GM18951 (cell line): Measurements from ENCODE around the gene PLB1.

Experiments used
- POLR2A ChIP-seq: IDR thresholded peaks from 4 replicates; pipeline ENCODE4 v1.6.1; 2011; ENCODE audit warnings: mild to moderate bottlenecking; ENCODE audit not compliant: insufficient read length, insufficient read depth; ENCODE audit errors: extremely low read depth
- in situ Hi-C: fragments of 300-500 bp; cut with MboI; formaldehyde crosslinking; loops from one replicate; pipeline ENCODE4 v1.12.0; 2022; ENCODE audit warnings: low sequenced_read_pairs, mixed read lengths, inconsistent platforms; ENCODE audit not compliant: unreplicated experiment

The PLB1 gene

GRCh38 chr2:28620291-28620793 is 124.5 kb downstream of the PLB1 start:
- in situ Hi-C loops = no loop called here
- no peak for TF ChIP-seq POLR2A

- no peak for TF ChIP-seq POLR2A
- in situ Hi-C loops = no loop called here
These were observed 124.9 kb downstream of the PLB1 start for GRCh38 chr2:28620801-28621171.

DNA sequence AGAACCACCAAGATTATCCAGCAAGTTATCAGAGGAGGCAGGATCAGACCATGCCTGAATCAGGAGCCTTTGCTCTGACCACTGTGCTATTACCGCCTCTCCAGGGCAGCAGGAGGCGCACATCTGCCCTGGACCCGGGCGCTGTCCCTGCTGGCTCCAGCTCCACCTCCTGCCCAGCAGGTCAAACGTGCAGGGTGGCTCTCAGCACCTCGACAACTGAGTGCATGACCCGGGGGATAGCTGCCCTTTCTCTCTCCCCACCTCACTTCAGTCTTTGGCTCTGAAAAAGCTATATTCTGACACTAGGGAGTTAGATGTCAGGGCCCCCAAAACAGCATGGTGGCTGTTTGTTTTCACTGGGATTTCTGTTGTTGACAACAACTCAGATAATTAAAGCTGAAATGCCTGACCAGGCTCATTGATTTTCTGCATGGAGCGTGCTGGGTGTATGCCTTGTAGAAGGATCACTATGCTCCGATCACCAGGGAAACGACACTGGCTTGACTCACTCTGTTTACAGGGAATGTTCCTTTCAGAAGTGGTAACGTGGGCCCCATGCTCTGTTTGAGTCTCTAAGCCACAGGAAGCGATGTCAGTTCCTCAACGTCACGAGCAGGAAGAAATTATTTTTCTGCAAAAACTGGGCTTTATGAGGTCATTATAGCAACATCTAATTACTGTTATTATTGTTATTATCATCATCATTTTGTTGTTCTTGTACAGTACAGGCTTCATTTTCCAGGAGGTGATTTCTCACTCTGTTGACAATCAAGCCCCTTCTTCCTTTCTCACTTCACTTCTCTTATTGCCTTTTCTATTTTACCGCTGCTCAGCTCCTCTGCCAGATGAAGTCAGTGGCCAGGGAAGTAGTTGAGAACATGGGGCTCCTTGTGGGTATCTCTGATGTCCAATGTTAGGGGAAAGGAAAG is 125.6 kb downstream of the PLB1 start:
- in situ Hi-C loops = no loop called here
- no peak for TF ChIP-seq POLR2A

GRCh38 chr2:28622101-28622499 is 126.2 kb downstream of the PLB1 start:
- TF ChIP-seq POLR2A = no peak
- in situ Hi-C loops = no loop called here

GRCh38 chr2:28623582-28624405 is 127.9 kb downstream of the PLB1 start:
- in situ Hi-C loops = no loop called here

DNA sequence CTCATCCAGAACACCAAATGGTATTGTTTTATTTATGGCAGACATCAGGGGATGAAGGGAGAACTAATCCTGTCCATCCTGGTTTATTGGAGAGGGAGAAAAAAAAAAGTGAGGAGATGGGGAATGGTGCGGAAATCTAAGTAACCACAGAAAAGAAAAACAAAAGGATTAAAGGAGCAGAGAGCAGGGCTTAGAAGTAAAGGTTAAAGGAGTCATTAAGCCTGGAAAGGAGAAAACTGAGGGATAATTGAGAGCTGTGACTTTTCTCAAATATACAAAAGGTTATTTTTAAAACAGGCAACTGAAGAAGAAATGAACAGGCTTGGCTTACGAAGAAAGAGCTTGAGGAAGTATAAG is 128.6 kb downstream of the PLB1 start:
- in situ Hi-C loops = no loop called here
- TF ChIP-seq POLR2A = no peak

More at GRCh38 chr2:28623582-28624405, 127.9 kb downstream of the PLB1 start:
- TF ChIP-seq POLR2A = no peak

DNA sequence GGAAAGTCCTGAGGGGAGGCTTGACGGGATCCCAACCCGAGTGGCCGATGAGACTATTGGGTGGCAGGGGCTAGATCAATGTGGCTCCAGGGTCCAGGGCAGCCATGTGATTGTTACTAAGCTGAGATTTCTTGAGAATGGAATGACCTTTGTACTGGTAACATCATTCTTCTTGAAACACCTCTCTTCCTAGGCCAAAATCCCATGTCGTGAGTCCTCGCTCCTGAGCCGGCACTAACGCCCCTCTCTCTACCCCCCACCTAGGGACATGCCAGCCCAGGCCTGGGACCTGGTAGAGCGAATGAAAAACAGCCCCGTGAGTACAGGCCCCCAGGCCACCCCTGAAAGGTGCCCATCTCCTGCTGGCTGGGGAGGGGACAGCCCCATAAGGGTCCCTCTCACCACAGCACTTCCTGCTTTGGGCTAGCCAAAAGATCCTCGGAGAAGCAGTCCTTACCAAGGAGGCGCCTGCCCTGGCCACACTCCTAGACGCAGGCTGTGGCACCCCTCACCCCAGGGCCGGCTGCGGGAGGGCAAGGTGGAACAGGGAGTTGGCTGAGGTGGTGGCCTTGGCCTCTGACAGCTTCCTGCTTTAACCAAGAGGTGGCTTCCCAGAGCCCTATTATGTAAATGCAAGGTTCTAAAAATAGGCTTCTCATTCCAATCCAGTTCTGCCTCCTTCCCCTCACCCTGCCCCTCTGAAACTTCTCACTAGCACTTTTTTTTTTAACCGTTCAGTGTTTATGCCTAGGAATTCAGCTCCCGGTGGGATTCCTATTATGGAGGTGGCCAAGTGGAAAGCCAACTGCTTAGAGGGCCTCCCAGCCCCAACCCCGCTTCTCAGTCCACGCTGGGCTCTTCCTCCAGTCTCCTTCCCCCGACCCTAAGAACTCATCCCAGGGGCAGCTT is 129.2 kb downstream of the PLB1 start:
- in situ Hi-C loops = no loop called here

GRCh38 chr2:28626376-28626775 is 130.5 kb downstream of the PLB1 start:
- no peak for TF ChIP-seq POLR2A
- in situ Hi-C loops = no loop called here

More for the DNA sequence above, 129.2 kb downstream of the PLB1 start:
- no peak for TF ChIP-seq POLR2A

DNA sequence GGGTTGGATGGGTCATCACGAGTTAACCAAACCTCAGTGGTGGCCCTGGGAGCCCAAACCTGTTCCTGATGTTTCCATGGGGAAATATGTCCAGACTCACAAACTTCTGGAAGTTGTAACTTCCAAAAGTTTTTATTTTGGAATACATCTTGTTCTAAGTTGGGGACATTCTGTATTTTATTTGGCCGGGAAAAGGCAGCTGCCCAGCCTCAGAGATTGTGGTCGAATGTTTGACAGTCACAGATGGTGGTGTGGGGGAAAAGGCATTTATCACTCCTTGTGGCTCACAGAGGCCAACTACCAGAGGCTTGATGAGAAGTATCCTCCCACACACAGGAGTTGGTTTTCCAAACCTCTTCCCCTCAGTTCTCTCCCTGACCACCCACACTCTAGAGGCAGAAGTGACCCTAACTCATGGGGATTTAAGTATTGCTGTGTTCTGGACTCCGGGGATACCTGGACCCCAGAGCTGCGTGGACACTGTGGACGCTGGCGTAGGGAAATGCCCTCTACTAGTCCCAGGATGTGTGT is 131.1 kb downstream of the PLB1 start:
- in situ Hi-C loops = no loop called here
- TF ChIP-seq POLR2A = no peak

DNA sequence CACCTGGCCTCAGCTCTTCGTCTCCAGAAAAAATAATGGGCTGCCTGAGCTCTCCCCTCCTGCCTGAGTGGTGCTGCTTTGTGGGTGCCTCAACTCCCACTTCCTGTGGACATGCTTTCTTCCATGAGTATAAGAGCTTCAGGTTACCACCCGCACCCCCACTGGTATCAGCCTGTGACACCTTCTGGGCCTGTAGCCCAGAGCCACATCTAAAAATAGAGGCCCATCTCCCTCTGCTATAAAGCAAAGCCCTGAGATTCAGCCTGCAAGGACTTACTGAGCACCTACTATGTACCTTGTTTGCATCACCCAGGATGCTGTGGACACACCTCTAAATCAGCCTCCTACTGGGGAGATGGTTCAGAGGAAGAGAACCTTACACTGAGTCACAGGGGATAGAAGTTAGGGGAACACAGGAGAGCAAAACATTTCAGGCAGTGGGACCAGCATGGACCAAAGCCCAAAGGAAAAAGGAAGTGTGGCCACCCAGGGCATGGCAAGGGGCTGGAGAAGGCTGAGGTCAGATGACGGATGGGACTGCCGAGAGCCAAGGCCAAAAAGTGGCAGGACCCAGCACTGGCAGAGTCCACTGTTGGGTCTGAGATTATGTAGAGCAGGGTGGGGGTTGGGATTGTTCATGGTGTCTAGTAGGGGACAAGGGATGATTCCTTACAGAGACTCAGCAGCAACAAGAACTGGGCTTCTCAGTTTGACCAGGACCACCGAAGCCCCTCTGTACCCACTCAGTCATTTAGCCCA is 132.0 kb downstream of the PLB1 start:
- TF ChIP-seq POLR2A = no peak
- in situ Hi-C loops = no loop called here

GRCh38 chr2:28628506-28628905 is 132.6 kb downstream of the PLB1 start:
- no peak for TF ChIP-seq POLR2A
- in situ Hi-C loops = no loop called here

GRCh38 chr2:28628987-28629386 is 133.1 kb downstream of the PLB1 start:
- in situ Hi-C loops = no loop called here
- TF ChIP-seq POLR2A = no peak
